GM12801 (cell line): ENCODE data around the gene SUN5.

Experiments
- TF ChIP-seq, protein P1 (sequence below): IDR thresholded peaks from one replicate; pipeline ENCODE4 v1.5.1; 2011; ENCODE audit warnings: control low read depth; ENCODE audit not compliant: insufficient read length; ENCODE audit errors: extremely low read depth

Gene SUN5

DNA sequence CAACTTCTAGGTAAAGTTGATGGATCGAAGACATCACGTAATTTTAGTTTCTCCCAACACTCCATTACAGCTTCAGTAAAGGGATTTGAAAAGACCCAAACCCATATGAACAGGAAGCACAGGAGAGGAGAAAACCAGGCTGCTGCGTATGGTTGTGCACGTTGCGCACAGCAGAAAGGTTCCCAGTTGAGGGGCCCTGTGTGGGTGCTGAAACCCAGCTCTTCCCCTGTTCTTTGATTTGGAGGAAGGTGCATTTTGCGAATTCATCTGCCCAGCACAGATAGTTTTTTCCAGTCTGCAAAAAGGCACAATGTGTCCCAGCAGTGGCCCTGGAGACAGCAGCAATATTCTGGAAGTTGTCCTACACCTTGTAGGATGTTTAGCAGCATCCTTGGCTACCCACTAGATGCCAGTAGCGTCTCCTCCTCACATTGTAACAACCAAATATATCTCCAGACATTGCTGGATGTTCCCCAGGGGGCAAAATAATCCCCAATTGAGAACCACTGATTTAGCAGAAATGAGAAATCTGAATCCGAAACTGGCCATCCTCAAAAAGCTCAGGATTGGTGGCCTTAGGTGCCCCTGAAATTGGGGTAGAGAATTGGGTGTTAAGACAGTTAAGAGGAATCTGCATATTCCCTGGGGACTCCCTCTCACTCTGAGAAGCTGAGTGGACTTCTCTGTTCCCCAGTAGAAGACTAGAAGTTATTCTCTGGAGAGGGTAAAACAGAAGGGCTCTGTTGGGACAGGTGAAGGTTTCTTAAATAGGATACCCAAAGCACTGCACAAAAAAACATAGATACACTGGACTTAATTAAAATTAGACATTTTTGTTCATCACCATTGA, 12.2 kb downstream of the SUN5 start:
- TF ChIP-seq, protein P1, sequence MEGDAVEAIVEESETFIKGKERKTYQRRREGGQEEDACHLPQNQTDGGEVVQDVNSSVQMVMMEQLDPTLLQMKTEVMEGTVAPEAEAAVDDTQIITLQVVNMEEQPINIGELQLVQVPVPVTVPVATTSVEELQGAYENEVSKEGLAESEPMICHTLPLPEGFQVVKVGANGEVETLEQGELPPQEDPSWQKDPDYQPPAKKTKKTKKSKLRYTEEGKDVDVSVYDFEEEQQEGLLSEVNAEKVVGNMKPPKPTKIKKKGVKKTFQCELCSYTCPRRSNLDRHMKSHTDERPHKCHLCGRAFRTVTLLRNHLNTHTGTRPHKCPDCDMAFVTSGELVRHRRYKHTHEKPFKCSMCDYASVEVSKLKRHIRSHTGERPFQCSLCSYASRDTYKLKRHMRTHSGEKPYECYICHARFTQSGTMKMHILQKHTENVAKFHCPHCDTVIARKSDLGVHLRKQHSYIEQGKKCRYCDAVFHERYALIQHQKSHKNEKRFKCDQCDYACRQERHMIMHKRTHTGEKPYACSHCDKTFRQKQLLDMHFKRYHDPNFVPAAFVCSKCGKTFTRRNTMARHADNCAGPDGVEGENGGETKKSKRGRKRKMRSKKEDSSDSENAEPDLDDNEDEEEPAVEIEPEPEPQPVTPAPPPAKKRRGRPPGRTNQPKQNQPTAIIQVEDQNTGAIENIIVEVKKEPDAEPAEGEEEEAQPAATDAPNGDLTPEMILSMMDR, result no peak

DNA sequence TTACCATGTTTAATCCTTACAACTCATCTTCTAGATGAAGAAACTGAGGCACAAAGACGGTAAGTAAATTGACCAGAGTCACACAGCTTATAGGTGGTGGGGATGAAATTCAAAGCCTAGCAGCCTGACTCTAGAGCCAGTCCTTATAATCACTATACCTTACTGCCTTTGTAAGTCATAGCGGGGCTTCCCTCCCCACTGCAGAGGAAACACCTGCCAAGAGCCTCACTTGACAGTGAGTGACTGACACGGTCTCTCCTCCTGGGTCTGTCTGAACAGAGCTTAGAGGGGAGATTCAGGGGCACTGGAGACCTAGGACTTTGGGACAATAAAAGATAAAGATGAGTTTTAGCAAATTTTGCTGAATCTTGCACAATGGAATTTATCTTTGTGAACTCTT, 12.8 kb downstream of the SUN5 start:
- TF ChIP-seq, protein P1, result no peak

DNA sequence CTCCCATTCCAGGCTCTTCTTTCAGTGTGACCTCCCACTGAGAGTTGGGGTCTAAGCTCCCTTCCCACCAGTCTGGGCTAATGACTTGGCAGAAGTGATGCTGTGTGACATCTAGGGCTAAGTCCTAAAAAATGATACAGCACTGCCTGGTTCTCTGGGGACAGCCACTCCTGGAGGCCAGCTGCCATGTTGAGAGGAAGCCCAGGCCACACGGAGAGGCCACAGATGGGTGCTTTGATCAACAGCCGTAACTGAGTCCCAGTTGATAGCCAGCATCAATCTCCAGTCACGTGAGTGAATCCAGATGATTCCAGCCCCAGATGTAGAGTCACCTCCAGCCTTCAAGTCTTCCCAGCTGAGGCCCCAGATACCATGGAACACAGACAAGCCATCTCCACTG, 13.8 kb downstream of the SUN5 start:
- TF ChIP-seq, protein P1, result no peak

DNA sequence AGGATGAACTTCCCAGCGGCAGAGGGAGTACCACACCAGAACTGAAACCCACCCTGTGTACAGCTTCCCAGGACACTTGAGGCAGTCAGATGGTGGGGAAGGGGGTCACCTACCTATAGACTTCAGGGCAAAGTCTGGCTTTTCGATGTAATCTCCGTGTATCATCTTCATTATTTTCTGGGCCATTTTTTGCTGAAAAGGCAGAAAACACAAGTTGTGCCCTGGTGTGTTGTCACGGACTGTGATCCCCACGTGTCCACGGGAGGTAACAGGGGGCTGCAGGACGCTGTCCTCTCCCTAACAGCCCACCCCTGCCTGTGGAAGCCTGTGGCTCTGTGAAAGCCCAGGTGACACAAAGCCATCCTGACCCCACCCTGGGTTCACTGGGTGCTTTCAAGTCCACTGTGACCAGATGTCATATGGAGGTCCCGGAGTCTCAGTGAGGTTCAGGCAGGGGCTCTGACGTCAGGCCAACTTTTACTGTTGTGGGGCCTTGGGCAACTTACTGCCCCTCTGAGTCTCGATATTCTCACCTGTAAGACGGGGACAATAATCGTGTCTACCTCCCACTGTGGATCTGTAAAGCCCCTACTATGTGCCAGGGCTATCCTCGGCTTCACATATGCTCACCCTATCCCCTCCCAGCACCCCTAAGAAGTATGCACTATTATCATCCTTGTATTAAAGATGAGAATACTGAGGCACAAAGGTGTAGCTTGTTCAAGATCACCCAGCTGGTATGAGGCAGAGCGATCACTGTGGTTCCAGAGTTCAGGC, 14.5 kb downstream of the SUN5 start:
- TF ChIP-seq, protein P1, result no peak

DNA sequence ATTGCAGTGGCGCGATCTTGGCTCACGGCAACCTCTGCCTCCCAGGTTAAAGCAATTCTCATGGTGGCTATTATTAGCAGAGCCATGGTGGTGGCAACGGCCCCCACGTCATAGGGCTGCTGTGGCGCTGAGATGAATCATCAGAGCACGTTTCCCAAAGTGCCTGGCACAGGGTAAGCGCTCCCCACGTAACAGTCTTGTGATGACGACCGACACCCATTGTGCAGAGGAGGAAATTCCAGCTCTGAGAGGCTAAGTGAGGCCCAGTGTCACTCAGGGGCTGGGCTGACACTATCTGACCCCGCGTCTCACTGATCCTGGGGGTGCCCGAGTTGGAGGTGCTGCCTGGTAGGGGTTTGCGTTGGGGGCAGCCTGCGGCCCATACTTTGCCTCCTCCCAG, 16.2 kb downstream of the SUN5 start:
- TF ChIP-seq, protein P1, result no peak

DNA sequence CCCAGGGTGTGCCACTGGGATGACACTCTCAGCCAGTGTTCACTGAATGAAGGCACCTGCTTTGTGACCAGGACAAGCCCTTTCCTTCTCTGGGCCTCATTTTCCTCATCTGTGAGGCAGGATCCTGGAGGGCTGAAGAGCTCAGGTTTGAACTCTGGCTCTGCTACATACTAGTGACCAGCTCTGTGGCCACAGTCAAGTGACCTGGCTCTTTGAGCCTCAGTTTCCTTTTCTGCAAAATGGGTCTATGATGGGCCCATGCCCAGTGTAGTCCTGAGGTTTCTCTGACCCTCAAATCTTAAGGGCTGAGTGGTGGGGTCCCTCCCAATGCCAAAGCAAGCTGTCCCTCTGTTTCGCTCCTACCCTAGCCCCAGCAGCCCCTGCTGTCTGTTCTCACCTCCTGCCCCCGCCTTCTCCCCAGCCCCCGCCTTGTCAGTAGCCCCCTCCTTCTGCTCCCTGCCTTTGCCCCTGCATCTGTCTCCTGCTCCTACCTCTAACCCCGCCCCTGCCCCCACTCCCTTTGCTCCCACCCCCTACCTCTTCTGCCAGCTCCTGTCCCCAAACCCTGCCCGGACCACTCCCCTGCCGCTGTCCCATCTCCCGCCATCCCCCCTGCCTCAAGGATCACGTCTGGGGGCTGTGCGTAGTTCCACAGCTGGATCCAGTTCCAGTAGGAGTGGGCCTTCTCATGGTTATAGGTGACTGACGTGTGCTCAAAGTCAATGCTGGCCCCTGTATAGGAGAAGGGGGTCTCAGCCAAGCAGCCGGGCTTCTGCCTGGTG, 17.0 kb downstream of the SUN5 start:
- TF ChIP-seq, protein P1, result no peak
